ENCODE data around the gene OR1F1. TPM values are rescaled to one million over a fixed set of nuclear protein-coding genes. Genes with fewer than 3 reads are reported as not detected.

The OR1F1 gene
- total RNA-seq, 2 donors from 2014 or later = not detected

DNA sequence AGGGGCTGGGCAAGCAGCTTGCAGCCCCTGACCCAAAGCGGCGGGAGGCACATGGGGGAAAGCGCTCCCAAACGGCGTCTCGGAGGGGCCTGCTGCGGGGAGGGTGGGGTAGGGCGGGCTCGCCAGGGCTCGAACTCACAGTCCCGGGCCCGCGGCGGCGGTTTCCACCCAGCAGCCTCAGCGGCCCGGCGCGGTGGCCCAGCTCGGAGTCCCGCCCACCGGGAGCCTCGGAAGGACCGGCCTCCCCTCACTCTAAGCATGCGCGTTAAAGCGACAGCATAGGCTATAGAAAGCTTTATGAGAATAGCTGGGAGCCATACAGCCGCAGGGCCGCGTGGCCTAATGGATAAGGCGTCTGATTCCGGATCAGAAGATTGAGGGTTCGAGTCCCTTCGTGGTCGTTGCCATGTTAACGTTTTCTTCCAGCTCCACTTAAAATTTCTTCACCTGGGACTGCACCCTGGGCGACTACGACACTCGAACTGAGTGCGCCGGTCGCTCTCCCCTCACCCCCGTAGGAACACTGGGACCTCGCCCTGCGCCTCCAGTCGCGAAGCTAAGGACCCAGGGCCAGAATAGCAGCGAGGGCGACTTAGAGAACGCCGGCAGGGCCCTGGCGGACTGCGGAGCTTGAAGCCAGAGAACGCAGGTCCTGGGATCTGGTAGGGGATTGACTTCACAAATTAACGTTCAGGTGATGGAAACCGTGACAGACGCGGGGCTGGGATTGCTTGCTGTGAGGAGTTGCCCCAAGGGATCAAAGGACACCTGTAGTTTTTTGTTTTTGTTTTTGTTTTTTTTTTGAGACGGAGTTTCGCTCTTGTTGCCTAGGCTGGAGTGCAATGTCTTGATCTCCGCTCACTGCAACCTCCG is 37.4 kb upstream of the OR1F1 start:
- Histone ChIP-seq H3K9me3 (no peaks in the 10 kb centered on the region), H3K36me3 (replicated peaks in 1 of 2; ENCODE audit: insufficient read depth in 1 of 2, low read depth in 2 of 2) (no peaks in the 10 kb centered on the region), H3K27me3 (no peaks in the 10 kb centered on the region), H3K4me1 (peaks cover 28% of the 10 kb centered on the region), H3K4me3 (peak overlapping the region; percentile 14 to 55), H3K27ac (peak overlapping the region; percentile 60 to 94 (median 82))
- DNase-seq (peak; percentile 97 to 99 (median 98)), ATAC-seq (peak; percentile 89)
- WGBS, 2 donors = 1 to 5% methylated on average over 17 to 62 of the region's 62 CpGs
- TF ChIP-seq POLR2A (IDR thresholded peaks at IDR 0.05) (peak in 1 of 3 donors; percentile 22), CTCF (IDR thresholded peaks at IDR 0.05) (no peak)
- intact Hi-C loops (cut with DNase I) = no loop called here

- H3K36me3 ChIP-seq (replicated peaks in 1 of 2; ENCODE audit: insufficient read depth in 1 of 2, low read depth in 2 of 2) = no peaks in the 10 kb centered on the region
- no peak overlapping the region for H3K4me3 ChIP-seq
- H3K4me1 ChIP-seq = peaks cover 28% of the 10 kb centered on the region
- peak overlapping the region in 3 of 4 donors; percentile 24 to 67 (median 52) for H3K27ac ChIP-seq
- no peak for DNase-seq
- no peak for ATAC-seq
- no peaks in the 10 kb centered on the region for H3K27me3 ChIP-seq
- 4 to 5% methylated on average over 15 of the region's 15 CpGs for WGBS, 2 donors
- no peaks in the 10 kb centered on the region for H3K9me3 ChIP-seq
- TF ChIP-seq CTCF (IDR thresholded peaks at IDR 0.05) (no peak), POLR2A (IDR thresholded peaks at IDR 0.05) (no peak)
- intact Hi-C loops (cut with DNase I) = no loop called here
These were observed 36.1 kb upstream of the OR1F1 start for GRCh38 chr16:3152027-3152276.

GRCh38 chr16:3152277-3152990 is 35.6 kb upstream of the OR1F1 start:
- 1 to 6% methylated on average over 18 to 42 of the region's 42 CpGs for WGBS, 2 donors
- Histone ChIP-seq H3K36me3 (replicated peaks in 1 of 2; ENCODE audit: insufficient read depth in 1 of 2, low read depth in 2 of 2) (no peaks in the 10 kb centered on the region), H3K4me3 (no peak overlapping the region), H3K9me3 (no peaks in the 10 kb centered on the region), H3K4me1 (peaks cover 31% of the 10 kb centered on the region), H3K27ac (peak overlapping the region; percentile 18 to 67 (median 38)), H3K27me3 (no peaks in the 10 kb centered on the region)
- DNase-seq = peak; percentile 91 to 93 (median 91)
- peak in 1 of 3 donors; percentile 36 for TF ChIP-seq POLR2A (IDR thresholded peaks at IDR 0.05)
- peak in 6 of 7 experiments; percentile 10 to 40 (median 30) for TF ChIP-seq CTCF (IDR thresholded peaks at IDR 0.05)
- intact Hi-C loops (cut with DNase I) = no loop called here
- ATAC-seq = peak; percentile 18

GRCh38 chr16:3152991-3153368 is 35.0 kb upstream of the OR1F1 start:
- DNase-seq (no peak), ATAC-seq (no peak)
- Histone ChIP-seq H3K36me3 (replicated peaks in 1 of 2; ENCODE audit: insufficient read depth in 1 of 2, low read depth in 2 of 2) (no peaks in the 10 kb centered on the region), H3K27me3 (no peaks in the 10 kb centered on the region), H3K4me1 (peaks cover 36% of the 10 kb centered on the region), H3K27ac (peak overlapping the region in 3 of 4 donors; percentile 24 to 67 (median 52)), H3K9me3 (no peaks in the 10 kb centered on the region), H3K4me3 (no peak overlapping the region)
- TF ChIP-seq CTCF (IDR thresholded peaks at IDR 0.05) = no peak
- no peak for TF ChIP-seq POLR2A (IDR thresholded peaks at IDR 0.05)
- WGBS, 2 donors = 9 to 12% methylated on average over 8 of the region's 8 CpGs
- intact Hi-C loops (cut with DNase I) = no loop called here
